ENCODE results near the gene ATG12. TPM values are rescaled to one million over a fixed set of nuclear protein-coding genes. Genes with fewer than 3 reads are reported as not detected.
"Not testable (repeated sequence)": the region's sequence is repeated elsewhere in the genome, so short reads cannot be mapped to it uniquely, and the experiment has no call there.

Gene ATG12
- total RNA-seq, 1 experiment from 2014 or later: 17.4 TPM

- in situ Hi-C loops (cut with HindIII; ENCODE audit: low pct_unique_long_range_greater_than_20kb, low sequenced_read_pairs): no loop called here
- DNase-seq (ENCODE audit: low read depth): no peak
These were observed 26.2 kb downstream of the ATG12 start for GRCh38 chr5:115815006-115815692.

GRCh38 chr5:115813719-115814118 is 27.6 kb downstream of the ATG12 start:
- no peak for DNase-seq (ENCODE audit: low read depth)
- in situ Hi-C loops (cut with HindIII; ENCODE audit: low pct_unique_long_range_greater_than_20kb, low sequenced_read_pairs): no loop called here

GRCh38 chr5:115812372-115812771 is 29.0 kb downstream of the ATG12 start:
- no peak for DNase-seq (ENCODE audit: low read depth)
- in situ Hi-C loops (cut with HindIII; ENCODE audit: low pct_unique_long_range_greater_than_20kb, low sequenced_read_pairs): no loop called here

- in situ Hi-C loops (cut with HindIII; ENCODE audit: low pct_unique_long_range_greater_than_20kb, low sequenced_read_pairs): no loop called here
- no peak for DNase-seq (ENCODE audit: low read depth)
These were observed 30.0 kb downstream of the ATG12 start for GRCh38 chr5:115811406-115811805.

GRCh38 chr5:115810761-115811160 is 30.6 kb downstream of the ATG12 start:
- DNase-seq (ENCODE audit: low read depth): no peak
- in situ Hi-C loops (cut with HindIII; ENCODE audit: low pct_unique_long_range_greater_than_20kb, low sequenced_read_pairs): no loop called here

- no peak for DNase-seq (ENCODE audit: low read depth)
- in situ Hi-C loops (cut with HindIII; ENCODE audit: low pct_unique_long_range_greater_than_20kb, low sequenced_read_pairs): no loop called here
These were observed 31.4 kb downstream of the ATG12 start for GRCh38 chr5:115809946-115810345.

- DNase-seq (ENCODE audit: low read depth); in situ Hi-C loops (cut with HindIII; ENCODE audit: low pct_unique_long_range_greater_than_20kb, low sequenced_read_pairs): not testable (repeated sequence)
These were observed 33.3 kb downstream of the ATG12 start for GRCh38 chr5:115808066-115808465.

- in situ Hi-C loops (cut with HindIII; ENCODE audit: low pct_unique_long_range_greater_than_20kb, low sequenced_read_pairs): no loop called here
- no peak for DNase-seq (ENCODE audit: low read depth)
These were observed 33.7 kb downstream of the ATG12 start for GRCh38 chr5:115807654-115808052.

- in situ Hi-C loops (cut with HindIII; ENCODE audit: low pct_unique_long_range_greater_than_20kb, low sequenced_read_pairs): no loop called here
- no peak for DNase-seq (ENCODE audit: low read depth)
These were observed 34.2 kb downstream of the ATG12 start for GRCh38 chr5:115806986-115807653.

GRCh38 chr5:115801984-115802383 is 39.4 kb downstream of the ATG12 start:
- no peak for DNase-seq (ENCODE audit: low read depth)
- in situ Hi-C loops (cut with HindIII; ENCODE audit: low pct_unique_long_range_greater_than_20kb, low sequenced_read_pairs): no loop called here

GRCh38 chr5:115801152-115801551 is 40.2 kb downstream of the ATG12 start:
- no peak for DNase-seq (ENCODE audit: low read depth)
- in situ Hi-C loops (cut with HindIII; ENCODE audit: low pct_unique_long_range_greater_than_20kb, low sequenced_read_pairs): no loop called here

- in situ Hi-C loops (cut with HindIII; ENCODE audit: low pct_unique_long_range_greater_than_20kb, low sequenced_read_pairs): no loop called here
- DNase-seq (ENCODE audit: low read depth): no peak
These were observed 41.3 kb downstream of the ATG12 start for GRCh38 chr5:115800108-115800507.

- in situ Hi-C loops (cut with HindIII; ENCODE audit: low pct_unique_long_range_greater_than_20kb, low sequenced_read_pairs): no loop called here
- no peak for DNase-seq (ENCODE audit: low read depth)
These were observed 43.1 kb downstream of the ATG12 start for GRCh38 chr5:115798252-115798651.

GRCh38 chr5:115796656-115797055 is 44.7 kb downstream of the ATG12 start:
- in situ Hi-C loops (cut with HindIII; ENCODE audit: low pct_unique_long_range_greater_than_20kb, low sequenced_read_pairs): no loop called here
- no peak for DNase-seq (ENCODE audit: low read depth)

GRCh38 chr5:115795700-115796099 is 45.7 kb downstream of the ATG12 start:
- DNase-seq (ENCODE audit: low read depth): no peak
- in situ Hi-C loops (cut with HindIII; ENCODE audit: low pct_unique_long_range_greater_than_20kb, low sequenced_read_pairs): no loop called here

- in situ Hi-C loops (cut with HindIII; ENCODE audit: low pct_unique_long_range_greater_than_20kb, low sequenced_read_pairs): no loop called here
- DNase-seq (ENCODE audit: low read depth): no peak
These were observed 52.9 kb downstream of the ATG12 start for GRCh38 chr5:115788440-115788839.

GRCh38 chr5:115787426-115787825 is 53.9 kb downstream of the ATG12 start:
- no peak for DNase-seq (ENCODE audit: low read depth)
- in situ Hi-C loops (cut with HindIII; ENCODE audit: low pct_unique_long_range_greater_than_20kb, low sequenced_read_pairs): no loop called here

- DNase-seq (ENCODE audit: low read depth): no peak
- in situ Hi-C loops (cut with HindIII; ENCODE audit: low pct_unique_long_range_greater_than_20kb, low sequenced_read_pairs): no loop called here
These were observed 55.8 kb downstream of the ATG12 start for GRCh38 chr5:115785381-115786065.

- no peak for DNase-seq (ENCODE audit: low read depth)
- in situ Hi-C loops (cut with HindIII; ENCODE audit: low pct_unique_long_range_greater_than_20kb, low sequenced_read_pairs): no loop called here
These were observed 62.9 kb downstream of the ATG12 start for GRCh38 chr5:115778417-115778816.

Measured in Caki2 (cell line).